Mesenchymal stem cell (in vitro differentiated cells and primary cell): ENCODE data around the gene TUB.
A peak's percentile ranks its signal among the peaks of the same experiment; 100 is the strongest.

Experiments used
- DNase-seq: peaks from one replicate; pipeline ENCODE4 v3.0.0-alpha.2; 2013
- H2AFZ ChIP-seq: one replicate; pipeline ENCODE4 v1.6.1; 2013; ENCODE audit warnings: low read depth, mild to moderate bottlenecking, control low read depth, inconsistent platforms, low read length, moderate library complexity
- H2AK5ac ChIP-seq: 2 replicates; pipeline ENCODE4 v1.6.1; 2013; ENCODE audit warnings: low read length, moderate library complexity, mild to moderate bottlenecking, inconsistent platforms; ENCODE audit not compliant: severe bottlenecking
- H2BK120ac ChIP-seq: one replicate; pipeline ENCODE4 v1.6.1; 2013; ENCODE audit warnings: low read depth, mild to moderate bottlenecking, inconsistent platforms, low read length, moderate library complexity
- H2BK12ac ChIP-seq, 2 experiments: one replicate each; pipeline ENCODE4 v1.6.1; 2013; ENCODE audit warnings: inconsistent platforms in 2 of 2, low read length in 2 of 2, mild to moderate bottlenecking in 2 of 2, moderate library complexity in 2 of 2, control low read depth in 1 of 2
- H2BK15ac ChIP-seq: one replicate; pipeline ENCODE4 v1.6.1; 2013; ENCODE audit warnings: mild to moderate bottlenecking, low read depth, inconsistent platforms; ENCODE audit not compliant: poor library complexity, severe bottlenecking
- H2BK5ac ChIP-seq: 2 replicates; pipeline ENCODE4 v1.6.1; 2013; ENCODE audit warnings: low read depth, mild to moderate bottlenecking, low read length, control low read depth, inconsistent platforms; ENCODE audit not compliant: poor library complexity, severe bottlenecking
- H3K14ac ChIP-seq, 2 experiments: one replicate each; pipeline ENCODE4 v1.6.1; 2013; ENCODE audit warnings: inconsistent platforms in 2 of 2, low read length in 2 of 2, control low read depth in 1 of 2, mild to moderate bottlenecking in 1 of 2, moderate library complexity in 1 of 2
- H3K18ac ChIP-seq, 2 experiments: one replicate each; pipeline ENCODE4 v1.6.1; 2013; ENCODE audit warnings: inconsistent platforms in 2 of 2, low read length in 2 of 2, control low read depth in 1 of 2, low read depth in 1 of 2, mild to moderate bottlenecking in 1 of 2
- H3K23ac ChIP-seq, 2 experiments: one replicate each; pipeline ENCODE4 v1.6.1; 2013; ENCODE audit warnings: inconsistent platforms in 2 of 2, low read length in 2 of 2, mild to moderate bottlenecking in 2 of 2, moderate library complexity in 2 of 2, control low read depth in 1 of 2
- H3K27ac ChIP-seq: 2 replicates; pipeline ENCODE4 v1.5.1; 2013; ENCODE audit warnings: mild to moderate bottlenecking, moderate library complexity, low read length, control low read depth, inconsistent platforms; ENCODE audit not compliant: poor library complexity, severe bottlenecking
- H3K27me3 ChIP-seq, 2 experiments: 2 replicates each; pipeline versions ENCODE4 v1.6.1 to v1.7.0; 2013; ENCODE audit warnings: low read length in 2 of 2, mild to moderate bottlenecking in 2 of 2, moderate library complexity in 2 of 2, control low read depth in 1 of 2, inconsistent platforms in 1 of 2; ENCODE audit not compliant: control insufficient read depth in 1 of 2, insufficient read depth in 1 of 2
- H3K36me3 ChIP-seq, 2 experiments: 2 replicates each; pipeline versions ENCODE4 v1.6.1 to v1.7.0; 2013; ENCODE audit warnings: low read length in 2 of 2, control low read depth in 1 of 2, inconsistent platforms in 1 of 2, low read depth in 1 of 2, mild to moderate bottlenecking in 1 of 2; ENCODE audit not compliant: insufficient read depth in 2 of 2, control insufficient read depth in 1 of 2
- H3K4ac ChIP-seq, 2 experiments: one replicate each; pipeline ENCODE4 v1.6.1; 2013; ENCODE audit warnings: inconsistent platforms in 2 of 2, low read length in 2 of 2, mild to moderate bottlenecking in 2 of 2, moderate library complexity in 2 of 2, control low read depth in 1 of 2, low read depth in 1 of 2
- H3K4me1 ChIP-seq: 2 replicates; pipeline ENCODE4 v1.6.1; 2013; ENCODE audit warnings: low read depth, low read length, control low read depth; ENCODE audit not compliant: control insufficient read depth, insufficient read depth
- H3K4me2 ChIP-seq: 2 replicates; pipeline ENCODE4 v1.6.1; 2013; ENCODE audit warnings: low read length, mild to moderate bottlenecking, inconsistent platforms; ENCODE audit not compliant: poor library complexity, severe bottlenecking
- H3K4me3 ChIP-seq, 2 experiments: 2 replicates each; pipeline versions ENCODE4 v1.5.1 to v1.7.0; 2013; ENCODE audit warnings: low read length in 2 of 2, mild to moderate bottlenecking in 2 of 2, control low read depth in 1 of 2, low read depth in 1 of 2; ENCODE audit not compliant: insufficient read depth in 1 of 2
- H3K79me1 ChIP-seq: replicated peaks from 2 replicates; pipeline ENCODE4 v1.6.1; 2013; ENCODE audit warnings: mild to moderate bottlenecking, control low read depth, low read length, inconsistent platforms; ENCODE audit not compliant: poor library complexity, severe bottlenecking
- H3K9ac ChIP-seq: 2 replicates; pipeline ENCODE4 v1.7.0; 2013; ENCODE audit warnings: mild to moderate bottlenecking, low read length, moderate library complexity
- H3K9me3 ChIP-seq: 2 replicates; pipeline ENCODE4 v1.7.0; 2013; ENCODE audit warnings: mild to moderate bottlenecking, low read length; ENCODE audit not compliant: control insufficient read depth
- H4K8ac ChIP-seq: one replicate; pipeline ENCODE4 v1.6.1; 2013; ENCODE audit warnings: inconsistent platforms, mild to moderate bottlenecking, low read length, moderate library complexity
- H4K91ac ChIP-seq: one replicate; pipeline ENCODE4 v1.6.1; 2013; ENCODE audit warnings: mild to moderate bottlenecking, low read length, inconsistent platforms
- WGBS: methylation state at CpG from one replicate; pipeline ENCODE4 v1.1.7; 2013; ENCODE audit warnings: mixed read lengths; 5-methylcytosine and 5-hydroxymethylcytosine counted together

The TUB gene

DNA sequence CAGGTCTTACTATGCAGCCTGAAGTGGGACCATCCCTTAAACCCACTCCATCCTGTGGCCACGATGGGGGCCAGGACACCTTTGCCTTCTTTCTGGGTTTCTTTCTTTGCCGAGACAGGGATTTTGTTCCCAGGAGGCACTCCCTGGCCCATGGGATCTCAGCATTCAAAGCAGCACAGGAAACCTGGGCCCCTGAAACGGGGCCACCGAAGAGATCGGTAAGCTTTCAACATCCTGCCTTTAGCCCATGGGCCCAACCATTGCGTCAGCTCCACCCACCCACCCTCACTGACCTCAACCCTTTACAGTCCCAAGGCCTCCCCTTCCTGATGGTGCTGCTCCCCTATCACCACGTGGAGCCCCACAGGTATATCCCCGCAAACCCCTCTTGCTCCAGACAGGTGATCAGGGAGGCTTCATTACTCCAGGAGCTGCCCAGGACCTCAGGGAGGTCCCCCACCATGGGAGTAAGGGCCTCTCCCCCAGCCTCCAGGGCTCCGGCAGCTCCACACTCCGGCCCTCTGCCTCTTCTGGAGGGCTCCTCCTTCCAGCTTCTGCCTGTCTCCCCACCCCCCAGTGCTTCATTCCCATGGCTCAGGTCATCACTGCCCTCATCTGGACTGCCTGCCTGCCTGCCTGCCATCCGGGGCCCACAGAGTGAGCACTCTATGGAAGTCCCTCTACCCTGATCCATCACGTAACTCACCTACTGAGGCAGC is 42.0 kb upstream of the TUB start:
- no peak overlapping the region for H2BK120ac ChIP-seq
- no peak overlapping the region for H3K4me2 ChIP-seq
- H3K9me3 ChIP-seq = no peaks in the 10 kb centered on the region
- H3K36me3 ChIP-seq = no peaks in the 10 kb centered on the region
- H3K9ac ChIP-seq = no peak overlapping the region
- DNase-seq = no peak
- no peak overlapping the region for H2AFZ ChIP-seq
- no peak overlapping the region for H3K4me3 ChIP-seq
- H3K27ac ChIP-seq = no peak overlapping the region
- 78% methylated on average over 11 of the region's 12 CpGs for WGBS
- H3K79me1 ChIP-seq = no peaks in the 10 kb centered on the region
- no peak overlapping the region for H3K14ac ChIP-seq
- no peak overlapping the region for H3K18ac ChIP-seq
- no peak overlapping the region for H2BK12ac ChIP-seq
- H2BK15ac ChIP-seq = no peak overlapping the region
- H3K23ac ChIP-seq = no peak overlapping the region
- no peak overlapping the region for H4K8ac ChIP-seq
- H2AK5ac ChIP-seq = no peak overlapping the region
- no peak overlapping the region for H2BK5ac ChIP-seq
- no peaks in the 10 kb centered on the region for H3K4me1 ChIP-seq
- peaks cover 38 to 52% of the 10 kb centered on the region in 2 experiments for H3K27me3 ChIP-seq
- H4K91ac ChIP-seq = no peak overlapping the region
- no peak overlapping the region for H3K4ac ChIP-seq

DNA sequence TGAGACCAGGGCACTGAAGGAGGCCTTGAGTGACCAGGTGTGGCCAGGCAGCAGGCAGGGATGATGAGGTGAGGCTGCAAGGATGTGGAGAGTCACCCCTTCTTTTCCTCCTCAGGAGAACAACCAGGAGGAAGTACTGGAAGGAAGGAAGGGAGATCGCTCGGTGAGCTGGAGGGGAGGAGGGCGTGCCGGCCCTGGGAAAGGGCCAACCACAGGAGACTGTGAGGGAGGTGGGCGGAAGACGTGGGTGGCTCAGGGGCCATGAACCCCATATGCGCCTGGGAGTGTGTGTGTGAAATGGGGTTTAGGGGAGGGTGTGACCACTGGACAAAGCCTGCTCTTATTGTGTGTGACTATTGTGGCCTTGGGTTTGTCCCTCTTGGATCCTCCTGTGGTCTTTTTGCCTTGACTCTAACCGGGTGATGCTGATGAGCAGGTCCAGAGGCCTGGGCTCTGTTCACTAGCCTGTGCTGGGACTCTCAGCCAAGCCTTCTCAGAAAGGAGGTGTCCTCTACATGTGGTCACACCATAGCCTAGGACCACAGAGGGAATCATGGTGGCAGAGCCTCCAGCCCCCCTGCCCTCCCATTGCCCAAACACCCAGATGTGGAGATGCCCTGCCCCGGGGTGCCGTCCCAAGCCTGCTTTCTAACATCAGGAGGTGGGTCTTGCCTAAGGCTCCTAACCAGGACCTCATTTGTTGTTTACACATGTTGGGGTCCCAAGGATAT is 41.3 kb upstream of the TUB start:
- Histone ChIP-seq H2BK15ac (no peak overlapping the region), H3K9me3 (no peaks in the 10 kb centered on the region), H3K36me3 (no peaks in the 10 kb centered on the region), H2BK120ac (no peak overlapping the region), H3K79me1 (no peaks in the 10 kb centered on the region), H3K18ac (no peak overlapping the region), H4K91ac (no peak overlapping the region), H2BK12ac (no peak overlapping the region), H3K27ac (no peak overlapping the region), H2BK5ac (no peak overlapping the region), H3K23ac (no peak overlapping the region), H3K9ac (no peak overlapping the region), H3K4me2 (no peak overlapping the region), H3K4ac (no peak overlapping the region), H2AFZ (no peak overlapping the region), H3K4me1 (no peaks in the 10 kb centered on the region), H3K27me3 (peaks cover 38 to 53% of the 10 kb centered on the region in 2 experiments), H3K4me3 (no peak overlapping the region), H2AK5ac (no peak overlapping the region), H4K8ac (no peak overlapping the region), H3K14ac (no peak overlapping the region)
- DNase-seq = no peak
- WGBS = 91% methylated on average over 10 of the region's 10 CpGs

DNA sequence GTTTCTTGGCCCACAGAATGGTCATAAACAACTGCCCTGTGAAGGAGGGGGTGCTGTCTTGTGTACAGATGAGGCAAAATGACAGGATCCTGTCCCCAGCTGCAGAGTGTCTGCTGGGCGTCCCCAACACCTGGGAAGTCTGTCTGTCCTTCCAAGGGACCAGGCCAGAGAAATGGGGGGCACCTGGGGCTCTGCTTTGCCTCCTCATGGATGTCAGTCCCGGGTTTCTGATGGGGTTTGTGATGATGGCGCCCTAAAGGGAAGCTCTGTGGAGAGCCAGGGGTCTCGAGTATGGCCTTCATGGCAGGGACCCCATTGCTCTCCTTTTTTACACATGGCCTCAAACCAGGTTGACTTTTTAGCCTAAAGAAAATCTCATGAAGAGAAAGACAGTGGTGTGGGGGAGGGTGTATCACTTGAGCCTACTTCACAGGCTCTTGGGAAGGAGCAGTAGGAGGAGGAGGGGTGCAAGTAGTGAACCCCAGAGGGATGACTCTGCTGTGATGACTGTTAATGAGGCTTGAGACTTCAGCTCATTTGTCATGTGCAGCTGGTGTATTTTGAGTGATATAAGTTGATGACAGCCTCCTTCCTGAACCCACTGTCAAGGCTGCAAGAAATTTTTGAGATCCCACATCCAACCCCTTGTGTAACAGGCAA is 40.6 kb upstream of the TUB start:
- H2AK5ac ChIP-seq = no peak overlapping the region
- DNase-seq = no peak
- H3K4ac ChIP-seq = no peak overlapping the region
- no peak overlapping the region for H2BK120ac ChIP-seq
- H3K36me3 ChIP-seq = no peaks in the 10 kb centered on the region
- H3K23ac ChIP-seq = peak overlapping the region in 1 of 2 experiments; percentile 1
- no peaks in the 10 kb centered on the region for H3K79me1 ChIP-seq
- no peak overlapping the region for H3K4me3 ChIP-seq
- H3K14ac ChIP-seq = no peak overlapping the region
- H4K8ac ChIP-seq = no peak overlapping the region
- no peak overlapping the region for H3K4me2 ChIP-seq
- H3K27ac ChIP-seq = no peak overlapping the region
- H3K4me1 ChIP-seq = no peaks in the 10 kb centered on the region
- peaks cover 38 to 57% of the 10 kb centered on the region in 2 experiments for H3K27me3 ChIP-seq
- H2BK5ac ChIP-seq = no peak overlapping the region
- no peak overlapping the region for H2AFZ ChIP-seq
- no peak overlapping the region for H2BK12ac ChIP-seq
- no peak overlapping the region for H4K91ac ChIP-seq
- H3K9ac ChIP-seq = no peak overlapping the region
- H2BK15ac ChIP-seq = no peak overlapping the region
- no peaks in the 10 kb centered on the region for H3K9me3 ChIP-seq
- WGBS = 72% methylated on average over 4 of the region's 4 CpGs
- no peak overlapping the region for H3K18ac ChIP-seq

DNA sequence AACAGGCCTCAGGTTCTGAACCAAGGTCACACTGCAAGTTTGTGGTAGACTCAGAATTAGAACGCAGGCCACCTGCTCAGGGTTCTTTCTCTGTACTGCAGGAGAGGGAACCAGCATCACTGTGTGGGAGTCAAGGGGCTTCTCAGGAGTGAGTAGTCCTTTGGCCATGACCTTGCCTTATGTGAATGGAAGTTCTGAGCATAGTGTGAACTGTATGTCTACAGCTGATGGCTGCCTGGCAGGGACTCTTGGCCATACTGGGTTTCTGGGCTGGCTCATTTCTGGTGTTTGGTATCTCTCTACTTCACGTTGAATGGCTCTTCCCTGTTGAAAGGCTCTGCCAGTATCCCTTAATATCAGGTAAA is 40.1 kb upstream of the TUB start:
- WGBS = 70% methylated on average over 2 of the region's 2 CpGs
- no peak overlapping the region for H3K4me2 ChIP-seq

More for the DNA sequence above, 40.1 kb upstream of the TUB start:
- Histone ChIP-seq H3K79me1 (no peaks in the 10 kb centered on the region), H2BK12ac (no peak overlapping the region), H3K27me3 (peaks cover 38 to 54% of the 10 kb centered on the region in 2 experiments), H3K9ac (no peak overlapping the region), H3K36me3 (no peaks in the 10 kb centered on the region), H3K14ac (no peak overlapping the region), H2BK5ac (no peak overlapping the region), H3K27ac (no peak overlapping the region), H3K9me3 (no peaks in the 10 kb centered on the region), H2BK15ac (no peak overlapping the region), H4K8ac (no peak overlapping the region), H2AK5ac (no peak overlapping the region), H4K91ac (no peak overlapping the region), H2BK120ac (no peak overlapping the region), H2AFZ (no peak overlapping the region), H3K23ac (no peak overlapping the region), H3K18ac (no peak overlapping the region), H3K4me3 (no peak overlapping the region), H3K4ac (no peak overlapping the region), H3K4me1 (no peaks in the 10 kb centered on the region)
- DNase-seq = no peak
